Natural killer cell (primary cell): Measurements from ENCODE around the gene GALNT9. TPM values are rescaled to one million over a fixed set of nuclear protein-coding genes. Genes with fewer than 3 reads are reported as not detected.

Experiments
- ATAC-seq, 3 donors: fragments of 150-1000 bp in 2 of 3; fragments of 200-7000 bp in 1 of 3; cut with Tn5 transposase; 1 replicate in 1 of 3; 2 replicates in 2 of 3; pipeline ENCODE4 v1.10.0; 2021; ENCODE audit warnings: mild to moderate bottlenecking in 2 of 3, moderate library complexity in 2 of 3
- DNase-seq, 2 donors: peaks; one replicate each; pipeline versions ENCODE4 v3.0.0 to v3.0.0-alpha.2; 2013 to 2021; ENCODE audit warnings: mixed read lengths in 1 of 2
- H3K27ac ChIP-seq: one replicate; pipeline ENCODE4 v1.5.1; 2013; ENCODE audit warnings: mild to moderate bottlenecking, low read length
- H3K27me3 ChIP-seq: one replicate; pipeline ENCODE4 v1.6.1; 2013; ENCODE audit warnings: low read length; ENCODE audit not compliant: control insufficient read depth, insufficient read depth
- H3K36me3 ChIP-seq: one replicate; pipeline ENCODE4 v1.6.1; 2013; ENCODE audit warnings: low read length; ENCODE audit not compliant: control insufficient read depth, insufficient read depth
- H3K4me1 ChIP-seq: one replicate; pipeline ENCODE4 v1.6.1; 2013; ENCODE audit warnings: low read length; ENCODE audit not compliant: control insufficient read depth, insufficient read depth
- H3K4me3 ChIP-seq: one replicate; pipeline ENCODE4 v1.5.1; 2013; ENCODE audit warnings: low read length
- H3K9me3 ChIP-seq: one replicate; pipeline ENCODE4 v1.6.1; 2013; ENCODE audit warnings: low read length; ENCODE audit not compliant: control insufficient read depth, insufficient read depth
- H3K27ac Mint-ChIP-seq, 2 donors: one replicate each; pipeline ENCODE4 v1.8.0; 2022; ENCODE audit warnings: mild to moderate bottlenecking in 2 of 2, mixed read lengths in 2 of 2, moderate library complexity in 1 of 2
- H3K27me3 Mint-ChIP-seq, 2 donors: one replicate each; pipeline ENCODE4 v1.8.0; 2022; ENCODE audit warnings: low read depth in 2 of 2, mixed read lengths in 2 of 2
- H3K36me3 Mint-ChIP-seq: one replicate; pipeline ENCODE4 v1.8.0; 2022; ENCODE audit warnings: mixed read lengths
- H3K4me1 Mint-ChIP-seq, 2 donors: one replicate each; pipeline ENCODE4 v1.8.0; 2022; ENCODE audit warnings: mixed read lengths in 2 of 2
- H3K4me3 Mint-ChIP-seq: one replicate; pipeline ENCODE4 v1.8.0; 2022; ENCODE audit warnings: mild to moderate bottlenecking, moderate library complexity, mixed read lengths
- H3K9me3 Mint-ChIP-seq, 2 donors: one replicate each; pipeline ENCODE4 v1.8.0; 2022; ENCODE audit warnings: mixed read lengths in 2 of 2
- WGBS: methylation state at CpG from one replicate; pipeline ENCODE4 v1.1.7; 2013; ENCODE audit warnings: missing lambda C conversion rate; ENCODE audit not compliant: insufficient coverage; 5-methylcytosine and 5-hydroxymethylcytosine counted together
- intact Hi-C: fragments of 100-400 bp; cut with micrococcal nuclease; formaldehyde crosslinking; loops from one replicate; pipeline ENCODE4 v1.14.2; 2022
- total RNA-seq, 4 donors: library from RNA; stranded (reverse); fragments of 120-200 nt in 1 of 4; gene quantifications; one replicate each; pipeline versions ENCODE4 v1.2.3 to v1.2.4, GENCODE V29; 2013 to 2022
- TF ChIP-seq, protein P1 (sequence below): fragments of 200-600 bp; IDR thresholded peaks from one replicate; pipeline ENCODE4 v1.8.0; 2022; ENCODE audit warnings: antibody characterized with exemption

Gene GALNT9
- total RNA-seq, 3 donors from 2014 or later (not counting 1 experiment from before 2014, with no cell fraction given): not detected

DNA sequence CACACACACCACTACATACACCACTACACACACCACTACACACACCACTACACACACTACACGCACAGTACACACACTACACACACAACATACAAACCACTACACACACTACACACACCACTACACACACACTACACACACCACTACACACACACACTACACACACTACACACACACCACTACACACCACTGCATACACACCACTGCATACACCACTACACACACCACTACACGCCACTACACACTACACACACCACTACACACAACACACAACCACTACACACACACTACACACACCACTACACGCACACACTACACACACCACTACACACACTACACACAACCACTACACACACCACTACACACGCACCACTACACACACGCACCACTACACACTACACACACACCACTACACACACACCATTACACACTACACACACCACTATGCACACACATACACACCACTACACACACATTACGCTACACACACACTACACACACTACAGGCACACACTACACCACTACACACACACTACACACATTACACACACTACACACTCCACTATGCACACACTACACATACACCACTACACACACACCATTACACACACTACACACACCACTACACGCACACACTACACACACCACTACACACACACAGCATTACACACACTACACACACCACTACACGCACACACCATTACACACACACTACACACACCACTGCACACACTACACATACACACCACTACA lies 172.6 kb downstream of the GALNT9 start:
- ATAC-seq (no peak), DNase-seq (no peak)
- Histone ChIP-seq H3K4me3 (no peak overlapping the region), H3K27ac (no peak overlapping the region), H3K36me3 (peaks cover 19% of the 10 kb centered on the region), H3K9me3 (no peaks in the 10 kb centered on the region), H3K4me1 (peaks cover 10% of the 10 kb centered on the region), H3K27me3 (no peaks in the 10 kb centered on the region)
- 93% methylated on average over 8 of the region's 8 CpGs for WGBS
- Mint-ChIP-seq H3K27ac (no peak overlapping the region), H3K36me3 (no peaks in the 10 kb centered on the region), H3K4me1 (peaks cover 0 to 5% of the 10 kb centered on the region in 2 donors), H3K27me3 (no peaks in the 10 kb centered on the region), H3K9me3 (no peaks in the 10 kb centered on the region), H3K4me3 (no peak overlapping the region)
- intact Hi-C loops: loop anchor here (10.0 kb wide), 1 partner anchor 368 kb away; no protein-coding TSS in a partner anchor
- TF ChIP-seq, protein P1, sequence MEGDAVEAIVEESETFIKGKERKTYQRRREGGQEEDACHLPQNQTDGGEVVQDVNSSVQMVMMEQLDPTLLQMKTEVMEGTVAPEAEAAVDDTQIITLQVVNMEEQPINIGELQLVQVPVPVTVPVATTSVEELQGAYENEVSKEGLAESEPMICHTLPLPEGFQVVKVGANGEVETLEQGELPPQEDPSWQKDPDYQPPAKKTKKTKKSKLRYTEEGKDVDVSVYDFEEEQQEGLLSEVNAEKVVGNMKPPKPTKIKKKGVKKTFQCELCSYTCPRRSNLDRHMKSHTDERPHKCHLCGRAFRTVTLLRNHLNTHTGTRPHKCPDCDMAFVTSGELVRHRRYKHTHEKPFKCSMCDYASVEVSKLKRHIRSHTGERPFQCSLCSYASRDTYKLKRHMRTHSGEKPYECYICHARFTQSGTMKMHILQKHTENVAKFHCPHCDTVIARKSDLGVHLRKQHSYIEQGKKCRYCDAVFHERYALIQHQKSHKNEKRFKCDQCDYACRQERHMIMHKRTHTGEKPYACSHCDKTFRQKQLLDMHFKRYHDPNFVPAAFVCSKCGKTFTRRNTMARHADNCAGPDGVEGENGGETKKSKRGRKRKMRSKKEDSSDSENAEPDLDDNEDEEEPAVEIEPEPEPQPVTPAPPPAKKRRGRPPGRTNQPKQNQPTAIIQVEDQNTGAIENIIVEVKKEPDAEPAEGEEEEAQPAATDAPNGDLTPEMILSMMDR: no peak

DNA sequence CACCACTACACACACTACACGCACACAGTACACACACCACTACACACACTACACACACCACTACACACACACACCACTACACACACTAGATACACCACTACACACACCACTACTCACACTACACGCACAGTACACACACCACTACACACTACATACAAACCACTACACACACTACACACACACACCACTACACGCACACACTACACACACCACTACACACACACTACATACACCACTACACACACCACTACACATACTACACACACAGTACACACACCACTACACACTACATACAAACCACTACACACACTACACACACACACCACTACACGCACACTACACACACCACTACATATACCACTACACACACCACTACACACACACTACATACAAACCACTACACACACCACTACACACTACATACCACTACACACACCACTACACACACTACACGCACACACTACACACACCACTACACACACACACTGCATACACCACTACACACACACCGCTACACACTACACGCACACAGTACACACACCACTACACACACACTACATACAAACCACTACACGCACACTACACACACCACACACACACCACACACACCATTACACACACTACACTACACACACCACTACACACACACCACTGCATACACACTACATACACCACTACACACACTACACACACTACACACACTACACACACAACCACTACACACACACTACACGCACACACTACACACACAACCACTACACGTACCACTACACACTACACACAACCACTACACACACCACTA lies 173.4 kb downstream of the GALNT9 start:
- TF ChIP-seq, protein P1: no peak
- Mint-ChIP-seq H3K9me3 (no peaks in the 10 kb centered on the region), H3K36me3 (no peaks in the 10 kb centered on the region), H3K27ac (no peak overlapping the region), H3K4me1 (peaks cover 0 to 5% of the 10 kb centered on the region in 2 donors), H3K4me3 (no peak overlapping the region), H3K27me3 (no peaks in the 10 kb centered on the region)
- H3K4me1 ChIP-seq: peaks cover 10% of the 10 kb centered on the region
- no peak overlapping the region for H3K27ac ChIP-seq
- peaks cover 25% of the 10 kb centered on the region for H3K36me3 ChIP-seq
- 96% methylated on average over 10 of the region's 10 CpGs for WGBS
- no peaks in the 10 kb centered on the region for H3K9me3 ChIP-seq
- ATAC-seq (no peak), DNase-seq (no peak)
- H3K4me3 ChIP-seq: no peak overlapping the region
- no peaks in the 10 kb centered on the region for H3K27me3 ChIP-seq
- intact Hi-C loops: loop anchor here (10.0 kb wide), 1 partner anchor 369 kb away; no protein-coding TSS in a partner anchor

DNA sequence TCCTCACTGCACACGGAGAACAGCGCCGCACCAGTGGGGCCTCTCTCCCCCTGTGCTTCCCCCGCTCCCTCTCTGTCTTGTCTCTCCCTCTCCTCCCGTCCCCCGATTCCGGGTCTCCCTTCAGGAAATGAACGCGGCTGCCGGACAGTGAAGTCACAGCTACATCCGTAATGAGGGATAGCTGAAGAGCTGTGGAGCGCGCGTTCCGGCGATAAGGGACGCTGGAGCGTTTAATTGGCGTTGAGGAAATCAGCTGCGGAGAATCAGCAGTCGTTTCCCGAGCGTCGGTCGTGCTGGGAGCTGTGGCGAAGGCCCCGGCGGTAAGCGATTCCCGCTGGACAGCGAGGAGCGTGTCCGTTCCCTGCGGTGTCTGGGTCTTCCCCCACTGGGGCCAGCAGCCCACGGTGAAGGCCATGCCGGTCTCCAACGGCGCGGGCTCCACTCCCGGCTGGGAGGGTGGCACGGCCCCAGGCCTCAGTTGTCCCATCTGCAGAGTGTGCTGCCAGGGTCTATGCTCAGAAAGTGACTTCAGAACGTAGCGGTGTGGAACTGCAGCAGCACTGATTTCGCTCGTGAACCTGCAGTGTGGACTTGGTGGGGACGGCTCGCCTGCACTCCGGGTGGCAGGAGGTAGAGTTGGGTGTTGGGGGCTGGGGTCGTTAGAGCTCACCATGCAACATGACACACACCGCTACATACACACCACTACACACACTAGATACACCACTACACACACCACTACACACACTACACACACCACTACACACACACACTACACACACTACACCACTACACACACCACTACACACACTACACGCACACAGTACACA lies 174.2 kb downstream of the GALNT9 start:
- DNase-seq: peak in 1 of 2 donors; percentile 32
- Mint-ChIP-seq H3K36me3 (no peaks in the 10 kb centered on the region), H3K27me3 (no peaks in the 10 kb centered on the region), H3K9me3 (no peaks in the 10 kb centered on the region), H3K4me3 (no peak overlapping the region), H3K27ac (no peak overlapping the region), H3K4me1 (peaks cover 0 to 5% of the 10 kb centered on the region in 2 donors)
- Histone ChIP-seq H3K9me3 (no peaks in the 10 kb centered on the region), H3K4me3 (no peak overlapping the region), H3K4me1 (peaks cover 10% of the 10 kb centered on the region), H3K36me3 (peaks cover 26% of the 10 kb centered on the region), H3K27me3 (no peaks in the 10 kb centered on the region), H3K27ac (no peak overlapping the region)
- ATAC-seq: peak in 1 of 3 donors; percentile 11
- 97% methylated on average over 50 of the region's 51 CpGs for WGBS
- intact Hi-C loops: loop anchor here (1.0 to 10.0 kb wide), 5 partner anchors 32 to 460 kb away; no protein-coding TSS in a partner anchor
- TF ChIP-seq, protein P1: no peak
